GM20431 (cell line): ENCODE data around the gene TSHZ3.

Source experiments
- in situ Hi-C: fragments of 300-500 bp; cut with MseI, MboI; formaldehyde crosslinking; loops from one replicate; pipeline ENCODE4 v1.15.0; 2020; ENCODE audit warnings: low sequenced_read_pairs; ENCODE audit not compliant: unreplicated experiment

TSHZ3 gene, protein sequence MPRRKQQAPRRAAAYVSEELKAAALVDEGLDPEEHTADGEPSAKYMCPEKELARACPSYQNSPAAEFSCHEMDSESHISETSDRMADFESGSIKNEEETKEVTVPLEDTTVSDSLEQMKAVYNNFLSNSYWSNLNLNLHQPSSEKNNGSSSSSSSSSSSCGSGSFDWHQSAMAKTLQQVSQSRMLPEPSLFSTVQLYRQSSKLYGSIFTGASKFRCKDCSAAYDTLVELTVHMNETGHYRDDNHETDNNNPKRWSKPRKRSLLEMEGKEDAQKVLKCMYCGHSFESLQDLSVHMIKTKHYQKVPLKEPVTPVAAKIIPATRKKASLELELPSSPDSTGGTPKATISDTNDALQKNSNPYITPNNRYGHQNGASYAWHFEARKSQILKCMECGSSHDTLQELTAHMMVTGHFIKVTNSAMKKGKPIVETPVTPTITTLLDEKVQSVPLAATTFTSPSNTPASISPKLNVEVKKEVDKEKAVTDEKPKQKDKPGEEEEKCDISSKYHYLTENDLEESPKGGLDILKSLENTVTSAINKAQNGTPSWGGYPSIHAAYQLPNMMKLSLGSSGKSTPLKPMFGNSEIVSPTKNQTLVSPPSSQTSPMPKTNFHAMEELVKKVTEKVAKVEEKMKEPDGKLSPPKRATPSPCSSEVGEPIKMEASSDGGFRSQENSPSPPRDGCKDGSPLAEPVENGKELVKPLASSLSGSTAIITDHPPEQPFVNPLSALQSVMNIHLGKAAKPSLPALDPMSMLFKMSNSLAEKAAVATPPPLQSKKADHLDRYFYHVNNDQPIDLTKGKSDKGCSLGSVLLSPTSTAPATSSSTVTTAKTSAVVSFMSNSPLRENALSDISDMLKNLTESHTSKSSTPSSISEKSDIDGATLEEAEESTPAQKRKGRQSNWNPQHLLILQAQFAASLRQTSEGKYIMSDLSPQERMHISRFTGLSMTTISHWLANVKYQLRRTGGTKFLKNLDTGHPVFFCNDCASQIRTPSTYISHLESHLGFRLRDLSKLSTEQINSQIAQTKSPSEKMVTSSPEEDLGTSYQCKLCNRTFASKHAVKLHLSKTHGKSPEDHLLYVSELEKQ

DNA sequence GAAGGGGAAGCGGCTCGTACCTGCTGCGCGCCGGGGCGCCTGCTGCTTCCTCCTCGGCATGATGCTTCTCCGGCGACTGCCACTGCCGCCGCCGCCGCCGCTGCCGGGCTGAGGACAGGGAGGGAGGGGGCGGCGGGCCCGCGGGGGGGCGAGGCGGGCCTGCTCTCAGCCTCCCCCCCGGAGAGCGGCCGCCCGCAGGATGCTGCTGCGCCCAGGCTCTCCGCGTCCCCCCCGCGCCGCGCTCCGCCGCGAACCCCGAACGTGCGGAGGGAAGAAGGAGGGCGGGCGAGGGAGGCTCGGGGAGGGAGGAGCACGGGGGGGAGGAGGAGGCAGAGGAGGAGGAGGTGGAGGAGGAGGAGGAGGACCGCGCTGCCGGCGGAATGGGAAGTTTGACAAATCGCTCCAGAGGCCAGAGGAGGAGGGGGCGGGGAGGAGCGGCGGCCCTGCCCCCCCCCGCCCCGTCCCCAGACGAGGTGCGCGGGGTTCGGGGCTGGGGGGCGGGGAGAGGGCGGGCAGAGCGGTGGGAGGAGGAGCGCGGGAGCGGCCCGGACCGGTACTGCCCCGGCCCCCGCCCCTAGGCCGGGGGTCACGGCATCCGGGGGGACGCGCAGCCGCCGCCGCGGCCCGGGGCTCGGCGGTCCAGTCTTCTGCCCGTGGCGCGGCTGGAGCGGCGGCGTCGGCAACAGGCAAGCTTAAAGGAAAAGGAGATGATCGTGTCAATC, at the start of gene TSHZ3:
Gene TSHZ3, minus strand, starts transcription at position 277 of the 722 bp plus-strand sequence. Its CDS starts 217 bp downstream, at position 60.
- in situ Hi-C loops = no loop called here

DNA sequence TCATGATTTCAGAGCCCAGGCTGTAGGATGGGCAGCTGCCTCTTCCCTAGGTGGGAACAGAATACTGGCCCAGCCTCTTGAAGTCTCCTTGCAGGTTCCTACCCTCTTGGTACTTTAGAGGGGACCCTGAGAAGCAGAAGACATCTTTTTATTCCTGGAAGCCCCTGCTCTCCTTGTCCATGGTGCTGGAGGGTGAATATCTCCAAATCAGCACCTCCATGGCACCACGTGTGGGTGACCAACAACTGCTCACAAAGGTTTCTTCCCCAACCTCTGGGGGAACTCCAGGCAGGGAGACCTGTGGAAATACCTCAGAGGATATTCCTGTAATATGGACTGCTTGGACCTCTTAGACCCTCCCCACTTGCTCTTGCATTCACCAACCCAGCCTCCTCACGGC, 48.1 kb upstream of the TSHZ3 start:
- in situ Hi-C loops = no loop called here

DNA sequence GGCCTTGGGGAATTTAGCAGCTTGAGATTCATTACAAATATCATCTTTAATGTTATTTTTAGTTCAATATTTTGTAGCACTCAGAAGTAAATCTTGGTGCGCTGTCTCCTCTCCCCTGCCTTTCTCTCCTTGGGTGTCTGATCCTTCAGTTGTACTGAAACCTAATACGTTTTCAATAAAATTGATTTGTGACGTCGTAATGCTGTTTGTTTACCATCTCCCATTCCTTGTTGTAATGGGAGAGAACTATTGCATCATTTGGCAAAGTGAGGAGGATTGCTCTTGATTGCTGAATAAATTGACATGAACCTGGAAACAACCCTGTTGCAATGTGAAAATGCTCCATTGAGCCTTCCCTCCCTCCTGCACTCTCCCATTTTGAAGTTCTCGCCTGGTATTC, 43.2 kb upstream of the TSHZ3 start:
- in situ Hi-C loops = no loop called here

DNA sequence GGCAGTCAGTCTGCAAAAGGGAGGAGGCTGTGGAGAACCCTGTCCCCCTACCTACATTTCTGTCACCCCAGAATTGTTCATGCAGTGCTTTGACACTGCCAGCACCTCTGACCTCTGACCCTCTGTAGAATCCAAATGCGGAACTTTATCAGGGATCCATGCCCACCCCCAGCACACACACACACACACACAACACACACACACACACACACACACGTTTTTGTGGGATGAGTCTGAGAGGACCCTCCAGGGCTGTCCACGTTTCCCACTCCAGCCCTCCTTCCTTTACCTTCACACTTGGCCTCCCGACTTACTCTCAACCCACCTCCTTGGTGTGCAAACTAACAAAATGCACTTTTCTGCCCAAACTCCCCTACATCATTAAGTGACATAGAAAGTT, 42.3 kb upstream of the TSHZ3 start:
- in situ Hi-C loops = no loop called here

DNA sequence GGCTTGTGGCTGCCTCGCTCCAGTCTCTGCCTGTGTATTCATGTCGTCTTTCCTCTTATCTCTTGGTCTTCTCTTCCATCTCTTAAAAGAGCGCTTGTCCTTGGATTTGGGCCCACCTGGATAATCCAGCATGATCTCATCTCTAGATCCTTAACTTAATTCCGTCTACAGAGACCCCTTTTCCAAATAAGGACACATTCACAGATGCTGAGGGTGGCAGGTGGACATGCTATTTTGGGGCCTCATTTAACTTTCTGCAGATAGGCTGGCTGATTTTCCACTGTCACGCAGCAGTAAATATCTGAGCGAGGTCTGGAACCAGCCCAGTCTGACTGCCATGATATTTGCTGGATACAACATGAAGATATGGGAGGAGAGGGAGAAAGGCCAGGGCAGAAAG, 41.5 kb upstream of the TSHZ3 start:
- in situ Hi-C loops = no loop called here

DNA sequence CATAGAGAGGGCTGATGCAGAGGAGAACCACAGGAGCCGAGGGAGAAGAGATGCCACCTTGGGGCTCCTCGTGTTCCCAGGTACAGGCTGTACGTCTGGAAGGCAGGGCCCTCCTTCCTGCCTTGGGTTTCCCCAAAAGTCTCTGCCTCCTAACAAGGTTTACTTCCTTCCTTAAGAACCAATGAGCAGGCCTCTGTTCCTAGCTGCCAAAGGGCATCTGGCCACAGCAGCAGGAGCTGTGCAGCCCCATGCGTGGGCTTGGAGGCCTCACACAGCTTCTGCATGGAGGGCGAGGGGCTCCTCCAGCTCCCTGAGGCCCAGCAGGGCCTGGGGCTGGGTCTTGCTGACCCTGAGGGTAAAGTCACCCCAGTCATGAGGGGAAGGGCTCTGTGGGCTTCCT, 40.6 kb upstream of the TSHZ3 start:
- in situ Hi-C loops = no loop called here

DNA sequence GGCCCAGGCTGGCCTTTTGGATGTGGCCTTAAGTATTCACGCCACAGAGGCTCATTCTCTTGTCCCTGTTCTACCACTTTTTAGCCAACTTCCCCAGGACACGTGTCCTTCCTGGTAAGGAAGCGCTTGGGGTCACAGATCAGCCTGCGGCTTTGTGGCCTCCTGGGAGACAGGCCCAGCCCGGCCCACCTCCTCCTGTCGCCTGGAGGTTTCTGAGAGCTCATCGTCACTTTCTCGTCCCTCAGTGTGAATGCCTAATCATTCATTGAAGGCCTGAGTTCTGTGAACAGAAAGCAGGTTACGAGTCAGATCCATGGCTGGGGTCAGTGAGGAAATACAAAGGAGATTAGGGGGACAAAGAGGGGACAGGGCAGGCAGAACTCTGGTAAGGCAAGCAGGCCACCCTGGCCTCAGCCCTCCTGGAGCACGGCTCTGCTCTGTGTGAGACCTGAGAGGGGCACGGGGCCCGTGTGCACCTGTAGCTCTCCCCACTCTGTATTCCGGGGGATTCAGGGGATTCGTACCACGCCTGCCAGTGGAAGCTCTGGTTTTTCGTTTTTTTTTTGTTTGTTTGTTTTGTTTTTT, 38.6 kb upstream of the TSHZ3 start:
- in situ Hi-C loops = no loop called here

DNA sequence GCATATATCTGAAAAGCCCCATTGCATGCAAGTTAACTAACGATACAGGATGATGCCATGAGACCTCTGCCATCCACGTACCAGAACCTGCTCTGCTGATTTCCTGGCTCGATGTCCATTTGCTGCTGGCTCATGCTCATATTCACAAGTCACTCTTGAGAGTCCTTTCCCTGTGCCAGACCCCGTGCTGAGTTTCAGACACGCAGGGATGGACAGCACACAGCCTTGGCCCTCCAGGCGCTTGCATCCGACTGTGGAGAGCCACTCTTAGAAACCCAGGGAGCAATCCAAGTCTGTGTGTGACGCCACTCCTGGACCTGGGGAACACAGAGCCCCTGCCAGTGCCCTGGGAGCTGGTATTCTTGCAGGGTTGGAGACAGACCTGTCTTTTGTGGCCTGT, 37.6 kb upstream of the TSHZ3 start:
- in situ Hi-C loops = no loop called here

DNA sequence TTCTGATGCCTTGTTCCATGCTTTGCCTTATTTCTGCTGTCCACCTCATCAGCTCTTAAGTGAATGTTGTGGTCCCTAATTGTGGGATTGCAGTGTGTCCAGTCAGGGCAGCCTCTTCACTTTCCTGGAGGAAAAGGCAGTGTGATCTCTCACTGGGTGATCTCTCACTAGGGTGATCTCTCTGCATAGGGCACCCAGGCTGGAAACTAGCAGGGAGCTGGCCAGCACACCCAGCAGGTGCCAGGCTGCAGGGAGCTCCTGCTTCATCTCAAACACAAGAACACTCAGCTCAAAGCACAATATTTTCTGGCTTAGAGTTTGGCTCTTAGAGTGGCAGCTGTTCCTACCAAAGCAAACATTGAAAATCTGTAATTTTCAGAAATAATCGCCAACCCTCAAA, 36.5 kb upstream of the TSHZ3 start:
- in situ Hi-C loops = no loop called here

DNA sequence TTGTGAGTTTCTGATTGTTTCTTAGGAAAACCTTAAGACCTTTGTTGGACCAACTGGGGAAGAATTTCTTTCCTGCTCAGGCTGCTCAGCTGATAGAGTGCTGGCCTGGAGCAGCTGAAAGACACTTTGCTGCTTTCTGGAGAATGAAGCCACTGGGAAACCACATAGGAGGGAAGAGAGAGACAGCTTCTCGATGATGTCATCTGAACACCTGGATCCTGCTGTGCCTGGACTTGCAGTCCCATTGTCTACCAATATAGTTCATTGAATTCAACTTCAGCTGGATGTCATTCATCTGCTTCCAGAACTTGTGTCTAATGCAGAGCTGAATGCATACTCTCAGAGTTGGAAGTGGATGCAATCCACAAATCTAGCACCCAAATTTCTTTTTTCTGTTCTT, 34.3 kb upstream of the TSHZ3 start:
- in situ Hi-C loops = no loop called here

DNA sequence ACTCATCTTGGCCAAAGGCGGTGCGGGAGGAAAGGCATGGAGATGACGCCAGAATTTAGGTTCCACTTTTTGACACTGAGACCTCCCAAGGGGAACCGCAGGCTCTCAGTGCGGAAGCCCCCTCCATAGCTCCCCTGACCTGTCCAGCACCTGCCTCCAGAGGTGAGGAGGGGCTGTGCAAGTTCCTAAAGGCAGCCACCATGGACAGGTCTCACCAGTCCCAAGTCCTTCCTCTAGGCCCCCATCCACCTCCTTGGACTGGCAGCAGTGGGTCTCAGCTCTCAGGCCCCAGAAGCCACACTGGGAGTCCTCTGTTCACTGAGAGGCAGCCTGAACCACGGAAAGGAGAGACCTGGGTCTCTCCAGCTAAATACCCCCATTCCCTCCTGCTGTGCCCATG, 31.6 kb upstream of the TSHZ3 start:
- in situ Hi-C loops = no loop called here

DNA sequence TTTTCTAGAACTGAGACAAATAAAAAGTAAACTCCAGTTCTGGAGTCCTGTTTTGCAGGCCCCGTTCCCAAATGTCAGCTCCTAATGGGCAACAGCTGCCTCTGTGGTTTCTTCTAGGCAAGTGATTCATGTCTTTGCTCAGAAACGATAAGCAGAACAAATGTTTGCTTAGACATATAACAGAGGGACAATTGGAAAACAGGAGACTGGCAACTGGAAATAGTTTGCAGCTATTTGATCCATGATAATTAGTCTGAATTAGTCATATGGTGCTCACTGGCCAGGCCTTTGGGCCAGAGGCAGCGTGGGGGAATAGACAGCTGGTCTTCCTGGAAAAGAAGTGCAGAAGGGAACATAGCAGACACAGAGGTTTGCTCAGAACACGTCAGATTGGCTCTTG, 29.2 kb upstream of the TSHZ3 start:
- in situ Hi-C loops = no loop called here

DNA sequence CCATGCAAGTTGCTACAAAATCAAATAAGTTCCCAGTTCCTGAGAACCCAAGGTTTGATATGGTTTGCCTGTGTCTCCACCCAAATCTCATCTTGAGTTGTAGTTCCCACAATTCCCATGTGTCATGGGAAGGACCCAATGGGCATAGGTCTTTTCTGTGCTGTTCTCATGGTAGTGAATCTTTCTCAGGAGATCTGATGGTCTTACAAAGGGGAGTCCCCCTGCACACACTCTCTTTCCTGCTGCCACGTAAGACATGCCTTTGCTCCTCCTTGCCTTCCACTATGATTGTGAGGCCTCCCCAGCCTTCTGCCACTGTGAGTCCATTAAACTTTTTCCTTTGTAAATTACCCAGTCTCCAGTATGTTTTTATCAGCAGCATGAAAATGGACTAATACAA, 28.5 kb upstream of the TSHZ3 start:
- in situ Hi-C loops = no loop called here

DNA sequence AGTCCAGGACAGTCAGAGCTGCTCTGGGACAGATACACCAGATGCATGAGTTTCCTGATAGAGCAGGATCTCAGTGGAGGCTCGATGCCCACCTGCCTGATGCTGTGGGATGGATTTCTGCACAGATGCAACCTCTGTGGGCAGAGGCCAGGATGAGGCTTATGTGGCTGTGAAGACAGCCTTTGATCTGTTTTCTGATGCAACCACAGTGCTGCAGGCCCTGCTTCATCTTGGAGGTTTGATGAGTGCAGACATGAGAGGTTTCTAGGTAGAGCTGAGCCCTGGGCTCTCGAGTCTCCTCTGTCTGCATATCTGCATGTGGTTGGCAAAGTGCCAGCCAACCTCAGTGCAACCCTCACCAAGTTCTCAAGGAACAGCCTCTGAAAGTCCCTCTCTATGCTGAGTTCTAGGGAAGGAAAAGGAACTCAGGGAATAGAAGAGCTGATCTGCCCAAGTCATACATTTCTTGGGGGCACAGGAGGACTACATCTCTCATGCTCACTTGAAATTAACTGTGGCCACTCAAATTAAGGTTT, 23.1 kb upstream of the TSHZ3 start:
- in situ Hi-C loops = no loop called here

DNA sequence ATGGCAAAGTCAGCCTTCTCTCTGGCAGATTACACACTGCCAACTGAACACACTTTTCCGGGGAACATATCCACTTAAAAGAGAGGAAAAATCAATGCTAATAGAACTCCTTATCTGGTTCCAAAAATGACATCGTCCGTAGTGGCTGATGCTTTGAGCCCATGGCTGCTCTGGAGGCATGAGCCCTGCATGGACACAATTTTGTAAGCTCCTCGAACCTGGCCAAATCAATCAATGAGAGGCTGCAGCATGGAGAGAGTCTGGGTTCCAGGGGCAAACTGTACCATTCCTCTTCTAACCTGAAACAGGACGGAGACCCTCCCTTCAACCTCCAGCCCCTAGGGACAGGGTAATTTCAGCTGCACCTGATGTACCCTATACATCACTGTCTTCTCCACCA, 21.0 kb upstream of the TSHZ3 start:
- in situ Hi-C loops = no loop called here

DNA sequence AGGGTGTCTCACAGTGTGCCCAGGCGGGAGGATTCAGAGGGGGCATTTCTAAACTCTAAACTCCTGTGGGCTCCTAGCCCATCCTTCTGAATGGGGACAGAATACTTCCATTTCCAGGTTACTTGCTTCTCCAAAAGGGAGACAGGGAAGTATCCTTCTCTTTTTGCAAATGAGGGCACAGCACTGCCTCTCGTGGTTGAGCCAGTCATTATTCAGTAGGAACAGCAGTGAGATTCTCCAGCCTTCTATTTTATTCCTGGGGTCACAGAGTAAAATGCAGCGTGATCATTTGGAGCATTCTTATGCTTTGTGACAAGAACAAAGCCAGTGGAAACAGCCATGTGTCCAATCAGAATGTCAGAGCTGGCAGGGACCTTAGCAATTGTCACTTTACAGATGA, 15.7 kb upstream of the TSHZ3 start:
- in situ Hi-C loops = no loop called here

DNA sequence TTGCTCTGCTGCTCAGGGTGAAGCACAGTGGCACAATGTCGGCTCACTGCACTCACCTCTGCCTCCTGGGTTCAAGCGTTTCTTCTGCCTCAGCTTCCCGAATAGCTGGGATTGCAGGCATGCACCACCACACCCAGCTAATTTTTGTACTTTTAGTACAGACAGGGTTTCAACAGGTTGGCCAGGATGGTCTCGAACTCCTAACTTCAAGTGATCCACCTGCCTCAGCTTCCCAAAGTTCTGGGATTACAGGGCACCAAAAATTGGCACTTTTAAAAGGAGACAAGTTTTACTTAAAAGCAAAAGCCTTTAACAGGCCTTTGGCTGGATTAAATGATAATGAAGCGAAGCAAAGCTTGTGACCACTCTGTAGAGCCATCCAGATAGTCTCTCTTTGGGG, 12.5 kb upstream of the TSHZ3 start:
- in situ Hi-C loops = no loop called here

DNA sequence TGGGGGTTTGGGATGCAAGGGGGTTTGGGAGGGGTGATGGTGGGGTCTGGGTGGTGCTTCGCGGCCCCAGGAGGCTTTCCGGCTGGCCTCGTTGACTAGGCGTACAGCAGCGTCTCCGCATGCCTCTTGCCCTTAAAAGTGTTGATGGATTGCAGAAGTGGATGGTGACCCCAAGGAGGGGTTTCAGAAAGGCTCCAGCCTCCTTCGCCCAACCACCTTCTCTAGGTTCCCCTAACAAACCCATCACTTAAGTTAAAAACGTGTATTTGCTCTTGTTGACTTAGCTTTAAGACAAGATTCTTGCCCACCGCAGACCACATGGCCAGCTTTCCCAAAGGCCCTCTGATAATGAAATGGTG, 8.1 kb upstream of the TSHZ3 start:
- in situ Hi-C loops = no loop called here

DNA sequence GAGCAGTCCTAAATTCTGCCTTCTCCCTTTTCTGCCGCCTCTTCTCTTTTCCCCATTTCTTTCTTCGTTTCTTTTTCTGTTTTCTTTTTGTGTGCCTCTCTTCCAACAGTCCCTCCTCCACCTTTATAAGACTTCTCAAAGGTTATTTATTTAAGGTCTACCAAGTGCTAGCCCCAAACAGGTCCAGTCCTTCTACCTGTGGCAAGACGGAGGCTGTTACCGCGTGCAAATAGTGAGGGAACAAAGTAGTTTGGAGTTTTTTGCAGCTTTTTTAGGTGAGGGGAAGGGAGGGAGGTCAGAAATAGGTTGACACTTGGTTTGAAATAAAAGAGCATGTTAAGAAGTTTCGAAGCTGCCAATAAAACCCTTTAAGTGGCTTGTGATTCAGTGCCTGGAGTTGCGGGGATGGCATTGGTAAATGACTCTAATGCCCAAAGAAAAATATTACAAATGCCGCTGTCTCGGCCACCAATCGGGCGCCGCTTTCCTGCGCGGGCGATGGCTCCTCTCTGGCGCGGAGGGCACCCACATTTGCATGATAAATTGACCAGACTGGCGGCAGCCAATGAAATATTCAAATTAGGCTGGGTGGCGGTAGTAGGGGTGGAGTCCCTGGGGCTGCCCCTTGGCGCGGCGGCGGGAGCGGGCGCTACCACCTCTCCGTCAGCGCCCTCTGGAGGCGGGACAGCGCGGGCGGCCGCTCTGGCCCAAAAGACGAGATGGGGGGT, 7.5 kb upstream of the TSHZ3 start:
- in situ Hi-C loops = no loop called here
